ENCODE results near the gene AKT1.

AKT1 gene

DNA sequence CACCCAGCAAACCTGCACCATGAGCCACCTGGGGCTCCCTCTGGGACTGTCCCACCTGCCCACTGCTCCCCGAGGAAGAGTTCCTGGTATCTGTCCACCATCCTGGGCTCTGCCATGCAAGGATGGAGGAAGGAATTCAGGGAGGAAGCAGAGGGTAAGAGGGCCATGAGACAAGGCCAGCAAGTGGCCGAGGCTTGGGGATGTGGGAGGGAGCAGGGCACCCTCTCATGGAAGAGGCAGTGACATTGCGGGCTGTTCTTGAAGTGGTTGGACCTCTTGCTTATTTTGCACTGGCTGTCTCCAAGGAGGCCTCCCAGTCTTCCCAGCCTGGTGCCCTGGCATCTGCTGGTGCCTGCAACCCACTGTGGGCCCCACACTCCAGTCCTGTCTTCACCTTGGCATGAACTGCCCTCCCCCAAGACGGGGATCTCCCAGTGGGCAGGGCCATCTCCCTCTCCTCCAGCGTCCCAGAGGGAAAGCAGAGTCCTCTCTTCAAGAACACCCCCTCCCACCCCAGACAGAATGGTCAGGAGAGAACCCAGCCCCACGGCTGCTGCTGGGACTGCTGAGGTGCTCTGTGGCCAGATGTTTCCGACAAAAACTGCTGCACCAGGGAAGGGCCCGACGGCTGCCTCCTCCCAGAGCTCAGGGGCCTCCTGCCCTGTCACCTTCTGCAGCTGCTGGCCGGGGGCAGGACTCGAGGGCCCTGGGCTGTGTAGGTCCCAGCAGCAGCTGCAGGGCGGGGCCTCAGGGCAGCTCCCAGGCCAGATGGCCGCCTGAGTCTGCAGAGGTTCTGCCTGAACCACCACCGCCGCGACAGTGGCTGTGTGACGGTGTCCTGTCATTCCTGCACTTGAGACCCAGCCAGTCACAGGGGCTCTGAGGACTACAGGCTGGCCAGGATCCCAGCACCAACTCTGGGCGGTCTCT is 1.8 kb upstream of the AKT1 start:
- no peak for DNase-seq (ENCODE audit: low spot score)
- Histone ChIP-seq H2BK120ac (ENCODE audit: low read depth, low read length) (no peak overlapping the region), H3K9ac (ENCODE audit: low read depth, low read length, poor library complexity) (no peak overlapping the region), H3K9me3 (replicated peaks in 1 of 2; ENCODE audit: control insufficient read depth in 2 of 2, insufficient read depth in 1 of 2, low read depth in 1 of 2, low read length in 2 of 2) (peaks cover 0 to 1% of the 10 kb centered on the region in 2 donors), H3K4me1 (ENCODE audit: control insufficient read depth in 2 of 2, insufficient read depth in 1 of 2, low read depth in 1 of 2, low read length in 2 of 2) (peaks cover 25 to 52% of the 10 kb centered on the region in 2 donors), H3K27me3 (ENCODE audit: control insufficient read depth in 3 of 3, insufficient read depth in 3 of 3, low read depth in 1 of 3, low read length in 3 of 3) (peaks cover 19 to 62% (median 52%) of the 10 kb centered on the region in 3 experiments), H3K4ac (ENCODE audit: low read length) (no peak overlapping the region), H3K4me3 (ENCODE audit: low read length in 2 of 2) (no peak overlapping the region), H2BK5ac (ENCODE audit: low read length) (no peak overlapping the region), H4K8ac (ENCODE audit: low read depth, low read length) (no peak overlapping the region), H4K91ac (ENCODE audit: low read depth, low read length, poor library complexity) (no peak overlapping the region), H3K14ac (ENCODE audit: low read length) (no peak overlapping the region), H2AK5ac (ENCODE audit: low read depth, low read length) (peak overlapping the region; percentile 20), H2AFZ (ENCODE audit: low read length) (peak overlapping the region; percentile 74), H2BK15ac (ENCODE audit: low read length) (no peak overlapping the region), H3K79me1 (ENCODE audit: low read depth, low read length) (peaks cover 19% of the 10 kb centered on the region), H3K27ac (replicated peaks; ENCODE audit: low read length) (no peak overlapping the region), H3K4me2 (ENCODE audit: insufficient read depth, low read length, poor library complexity, severe bottlenecking) (no peak overlapping the region), H3K18ac (ENCODE audit: low read length) (no peak overlapping the region), H3K36me3 (replicated peaks in 1 of 2; ENCODE audit: control insufficient read depth in 2 of 2, insufficient read depth in 2 of 2, low read length in 2 of 2) (peaks cover 2 to 13% of the 10 kb centered on the region in 2 donors), H3K23ac (ENCODE audit: low read depth, low read length, poor library complexity) (no peak overlapping the region), H2BK12ac (ENCODE audit: low read length) (no peak overlapping the region)
- no CpG with 5 or more reads among the region's 18 CpGs for WGBS, 2 donors (ENCODE audit: extremely low coverage in 2 of 2, insufficient read length in 2 of 2, insufficient replicate concordance in 1 of 2)

DNA sequence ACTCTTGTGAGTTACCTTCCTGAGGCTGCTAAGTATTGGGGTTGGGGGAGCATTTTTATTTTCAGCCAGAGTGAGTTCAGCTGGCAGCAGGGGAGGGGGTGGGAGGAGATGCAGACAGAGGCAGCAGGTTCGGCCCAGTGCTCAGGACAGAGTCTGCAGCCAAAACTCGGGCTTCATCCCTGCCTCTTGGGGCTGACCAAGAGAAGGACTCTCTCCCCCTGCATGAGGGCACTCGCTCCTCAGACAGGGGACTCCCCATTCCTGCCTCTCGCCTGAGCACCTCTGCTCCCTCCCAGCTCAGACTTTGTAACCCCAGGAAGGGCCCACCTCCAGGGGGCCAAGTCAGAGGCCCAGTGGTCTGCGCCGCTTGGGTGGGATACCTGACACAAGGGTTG is 1.1 kb upstream of the AKT1 start:
- no peak overlapping the region for H3K18ac ChIP-seq (ENCODE audit: low read length)
- WGBS, 2 donors (ENCODE audit: extremely low coverage in 2 of 2, insufficient read length in 2 of 2, insufficient replicate concordance in 1 of 2) = no CpG with 5 or more reads among the region's 6 CpGs

DNA sequence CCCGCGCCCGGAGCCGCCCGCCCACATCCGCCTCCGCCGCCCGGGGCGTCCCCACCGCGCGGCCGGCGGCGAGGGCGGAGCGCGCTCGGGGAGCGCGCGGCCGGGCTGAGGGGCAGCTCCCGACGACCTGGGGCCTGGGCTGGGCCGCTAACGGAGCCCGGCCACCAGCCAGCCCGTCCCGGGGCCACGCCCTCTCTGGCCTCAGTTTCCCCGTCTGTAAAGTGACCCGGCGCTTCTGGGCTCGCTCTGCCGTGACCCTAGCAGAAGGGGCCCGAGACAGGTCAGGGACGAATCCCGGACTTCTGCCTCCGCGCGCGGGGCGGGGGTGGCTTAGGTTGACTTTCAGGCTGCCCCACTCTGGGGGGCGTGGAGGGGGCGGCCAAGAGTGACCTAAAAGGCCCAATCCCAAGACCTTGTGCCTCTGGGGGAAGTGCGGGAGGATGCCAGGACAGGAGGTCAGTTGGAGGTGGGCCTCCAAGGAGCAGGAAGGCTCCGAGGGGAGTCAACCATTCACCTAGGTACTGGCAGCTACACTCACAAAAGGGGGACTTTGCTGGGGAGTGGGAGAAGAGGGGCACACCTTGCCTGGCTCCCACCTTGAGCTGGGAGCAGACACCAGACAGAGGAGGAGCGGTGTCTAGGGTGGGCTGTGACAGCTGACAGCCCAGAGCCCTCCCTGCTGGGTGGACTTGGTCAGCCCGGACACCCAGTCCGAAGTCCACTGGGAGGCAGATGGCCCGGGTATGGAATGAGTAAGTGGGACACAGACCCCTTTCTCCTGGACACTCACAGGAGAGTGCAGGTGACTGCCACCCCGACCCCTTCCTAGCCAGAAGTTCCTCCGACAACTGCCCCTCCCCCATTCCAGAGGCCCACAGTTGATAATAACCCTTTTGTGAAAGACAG is 486 bp upstream of the AKT1 start:
- no peak for DNase-seq (ENCODE audit: low spot score)
- Histone ChIP-seq H3K4me3 (ENCODE audit: low read length in 2 of 2) (peak overlapping the region; percentile 76 to 80), H2BK120ac (ENCODE audit: low read depth, low read length) (no peak overlapping the region), H3K27ac (replicated peaks; ENCODE audit: low read length) (no peak overlapping the region), H4K8ac (ENCODE audit: low read depth, low read length) (no peak overlapping the region), H3K36me3 (replicated peaks in 1 of 2; ENCODE audit: control insufficient read depth in 2 of 2, insufficient read depth in 2 of 2, low read length in 2 of 2) (peaks cover 10 to 27% of the 10 kb centered on the region in 2 donors), H2BK15ac (ENCODE audit: low read length) (no peak overlapping the region), H2BK12ac (ENCODE audit: low read length) (peak overlapping the region; percentile 1), H2AK5ac (ENCODE audit: low read depth, low read length) (peak overlapping the region; percentile 59), H3K4ac (ENCODE audit: low read length) (no peak overlapping the region), H2AFZ (ENCODE audit: low read length) (peak overlapping the region; percentile 92), H3K18ac (ENCODE audit: low read length) (peak overlapping the region; percentile 94), H3K4me2 (ENCODE audit: insufficient read depth, low read length, poor library complexity, severe bottlenecking) (peak overlapping the region; percentile 82), H3K79me1 (ENCODE audit: low read depth, low read length) (peaks cover 27% of the 10 kb centered on the region), H4K91ac (ENCODE audit: low read depth, low read length, poor library complexity) (no peak overlapping the region), H2BK5ac (ENCODE audit: low read length) (no peak overlapping the region), H3K9me3 (replicated peaks in 1 of 2; ENCODE audit: control insufficient read depth in 2 of 2, insufficient read depth in 1 of 2, low read depth in 1 of 2, low read length in 2 of 2) (no peaks in the 10 kb centered on the region), H3K27me3 (ENCODE audit: control insufficient read depth in 3 of 3, insufficient read depth in 3 of 3, low read depth in 1 of 3, low read length in 3 of 3) (peaks cover 5 to 49% (median 38%) of the 10 kb centered on the region in 3 experiments), H3K9ac (ENCODE audit: low read depth, low read length, poor library complexity) (peak overlapping the region; percentile 50), H3K14ac (ENCODE audit: low read length) (peak overlapping the region; percentile 57), H3K4me1 (ENCODE audit: control insufficient read depth in 2 of 2, insufficient read depth in 1 of 2, low read depth in 1 of 2, low read length in 2 of 2) (peaks cover 23 to 43% of the 10 kb centered on the region in 2 donors), H3K23ac (ENCODE audit: low read depth, low read length, poor library complexity) (no peak overlapping the region)
- WGBS, 2 donors (ENCODE audit: extremely low coverage in 2 of 2, insufficient read length in 2 of 2, insufficient replicate concordance in 1 of 2) = no CpG with 5 or more reads among the region's 55 CpGs

More for the DNA sequence above, 1.1 kb upstream of the AKT1 start:
- Histone ChIP-seq H3K79me1 (ENCODE audit: low read depth, low read length) (peaks cover 24% of the 10 kb centered on the region), H3K9ac (ENCODE audit: low read depth, low read length, poor library complexity) (no peak overlapping the region), H3K27ac (replicated peaks; ENCODE audit: low read length) (no peak overlapping the region), H3K23ac (ENCODE audit: low read depth, low read length, poor library complexity) (no peak overlapping the region), H3K9me3 (replicated peaks in 1 of 2; ENCODE audit: control insufficient read depth in 2 of 2, insufficient read depth in 1 of 2, low read depth in 1 of 2, low read length in 2 of 2) (peaks cover 0 to 1% of the 10 kb centered on the region in 2 donors), H3K4ac (ENCODE audit: low read length) (no peak overlapping the region), H2AK5ac (ENCODE audit: low read depth, low read length) (peak overlapping the region; percentile 20), H2BK15ac (ENCODE audit: low read length) (no peak overlapping the region), H3K4me3 (ENCODE audit: low read length in 2 of 2) (no peak overlapping the region), H4K8ac (ENCODE audit: low read depth, low read length) (no peak overlapping the region), H3K4me1 (ENCODE audit: control insufficient read depth in 2 of 2, insufficient read depth in 1 of 2, low read depth in 1 of 2, low read length in 2 of 2) (peaks cover 25 to 49% of the 10 kb centered on the region in 2 donors), H4K91ac (ENCODE audit: low read depth, low read length, poor library complexity) (no peak overlapping the region), H3K27me3 (ENCODE audit: control insufficient read depth in 3 of 3, insufficient read depth in 3 of 3, low read depth in 1 of 3, low read length in 3 of 3) (peaks cover 12 to 55% (median 45%) of the 10 kb centered on the region in 3 experiments), H3K36me3 (replicated peaks in 1 of 2; ENCODE audit: control insufficient read depth in 2 of 2, insufficient read depth in 2 of 2, low read length in 2 of 2) (peaks cover 8 to 20% of the 10 kb centered on the region in 2 donors), H3K14ac (ENCODE audit: low read length) (no peak overlapping the region), H2AFZ (ENCODE audit: low read length) (no peak overlapping the region), H3K4me2 (ENCODE audit: insufficient read depth, low read length, poor library complexity, severe bottlenecking) (no peak overlapping the region), H2BK120ac (ENCODE audit: low read depth, low read length) (no peak overlapping the region), H2BK12ac (ENCODE audit: low read length) (no peak overlapping the region), H2BK5ac (ENCODE audit: low read length) (no peak overlapping the region)
- DNase-seq (ENCODE audit: low spot score) = no peak

Measured in neuronal stem cell (in vitro differentiated cells).